Endothelial cell (in vitro differentiated cells): ENCODE data around the gene PPT1. TPM values are rescaled to one million over a fixed set of nuclear protein-coding genes. Genes with fewer than 3 reads are reported as not detected.

Experiments used
- DNase-seq: peaks from one replicate; pipeline ENCODE4 v3.0.0; 2021; ENCODE audit warnings: low spot score
- H3K27ac Mint-ChIP-seq: one replicate; pipeline ENCODE4 v1.8.0; 2021; ENCODE audit warnings: mixed read lengths, inconsistent platforms; ENCODE audit not compliant: unreplicated experiment
- H3K27me3 Mint-ChIP-seq: one replicate; pipeline ENCODE4 v1.8.0; 2021; ENCODE audit warnings: mild to moderate bottlenecking, moderate library complexity, mixed read lengths, inconsistent platforms; ENCODE audit not compliant: unreplicated experiment
- H3K36me3 Mint-ChIP-seq: one replicate; pipeline ENCODE4 v1.8.0; 2021; ENCODE audit warnings: mild to moderate bottlenecking, low read depth, mixed read lengths, inconsistent platforms; ENCODE audit not compliant: unreplicated experiment
- H3K4me1 Mint-ChIP-seq: one replicate; pipeline ENCODE4 v1.8.0; 2021; ENCODE audit warnings: mild to moderate bottlenecking, mixed read lengths, inconsistent platforms; ENCODE audit not compliant: unreplicated experiment
- H3K4me3 Mint-ChIP-seq: one replicate; pipeline ENCODE4 v1.8.0; 2021; ENCODE audit warnings: mild to moderate bottlenecking, mixed read lengths, inconsistent platforms; ENCODE audit not compliant: unreplicated experiment
- H3K9me3 Mint-ChIP-seq: one replicate; pipeline ENCODE4 v1.8.0; 2021; ENCODE audit warnings: mixed read lengths, inconsistent platforms; ENCODE audit not compliant: unreplicated experiment
- total RNA-seq: library from RNA; stranded (reverse); fragmentation: NEBNext Ultra II Directional; extraction: Animal tissue kit (Norgen Biotek cat#: 25700); gene quantifications from one replicate; pipeline ENCODE4 v1.2.1, GENCODE V29; 2021; ENCODE audit not compliant: unreplicated experiment
- TF ChIP-seq, protein P1 (sequence below): fragments of 200-600 bp; sonication (generic); IDR thresholded peaks from one replicate; pipeline ENCODE4 v1.5.0; 2021; ENCODE audit warnings: antibody characterized with exemption; ENCODE audit not compliant: unreplicated experiment

Gene PPT1
- total RNA-seq, 1 donor from 2014 or later, result 52.7 TPM

DNA sequence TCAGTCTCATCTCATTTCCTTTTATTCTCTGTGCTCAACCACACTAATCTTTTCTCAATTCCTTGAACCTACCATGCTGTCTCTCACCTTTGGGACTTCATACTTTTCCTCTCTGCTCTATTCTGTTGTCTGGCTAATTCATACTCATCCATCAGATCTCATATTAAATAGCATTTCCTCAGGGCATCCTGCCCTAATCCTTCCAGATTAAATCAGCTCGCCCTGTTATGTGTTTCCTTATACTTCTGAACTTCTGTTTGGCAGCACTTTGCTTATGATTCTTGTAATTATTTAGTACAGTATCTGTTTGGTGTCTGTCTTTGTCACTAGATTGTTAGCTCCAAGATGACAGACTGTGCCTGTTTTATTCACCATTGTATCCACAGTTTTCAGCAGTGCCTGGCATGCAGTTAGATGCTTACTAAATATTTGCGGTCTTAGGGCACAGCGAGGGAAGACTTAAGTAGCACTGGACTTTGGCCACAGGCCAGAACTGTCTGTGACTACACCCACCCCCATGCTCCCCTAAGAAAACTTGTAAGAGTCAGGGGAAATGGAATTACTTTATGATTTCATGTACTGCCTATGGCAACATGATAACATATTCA, 66.4 kb downstream of the PPT1 start:
- DNase-seq, result no peak
- Mint-ChIP-seq H3K27me3 (peaks cover 4% of the 10 kb centered on the region), H3K4me1 (peaks cover 13% of the 10 kb centered on the region), H3K9me3 (no peaks in the 10 kb centered on the region), H3K36me3 (no peaks in the 10 kb centered on the region), H3K27ac (no peak overlapping the region), H3K4me3 (no peak overlapping the region)
- TF ChIP-seq, protein P1, sequence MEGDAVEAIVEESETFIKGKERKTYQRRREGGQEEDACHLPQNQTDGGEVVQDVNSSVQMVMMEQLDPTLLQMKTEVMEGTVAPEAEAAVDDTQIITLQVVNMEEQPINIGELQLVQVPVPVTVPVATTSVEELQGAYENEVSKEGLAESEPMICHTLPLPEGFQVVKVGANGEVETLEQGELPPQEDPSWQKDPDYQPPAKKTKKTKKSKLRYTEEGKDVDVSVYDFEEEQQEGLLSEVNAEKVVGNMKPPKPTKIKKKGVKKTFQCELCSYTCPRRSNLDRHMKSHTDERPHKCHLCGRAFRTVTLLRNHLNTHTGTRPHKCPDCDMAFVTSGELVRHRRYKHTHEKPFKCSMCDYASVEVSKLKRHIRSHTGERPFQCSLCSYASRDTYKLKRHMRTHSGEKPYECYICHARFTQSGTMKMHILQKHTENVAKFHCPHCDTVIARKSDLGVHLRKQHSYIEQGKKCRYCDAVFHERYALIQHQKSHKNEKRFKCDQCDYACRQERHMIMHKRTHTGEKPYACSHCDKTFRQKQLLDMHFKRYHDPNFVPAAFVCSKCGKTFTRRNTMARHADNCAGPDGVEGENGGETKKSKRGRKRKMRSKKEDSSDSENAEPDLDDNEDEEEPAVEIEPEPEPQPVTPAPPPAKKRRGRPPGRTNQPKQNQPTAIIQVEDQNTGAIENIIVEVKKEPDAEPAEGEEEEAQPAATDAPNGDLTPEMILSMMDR, result no peak

- Mint-ChIP-seq H3K27me3 (peaks cover 4% of the 10 kb centered on the region), H3K4me1 (peaks cover 10% of the 10 kb centered on the region), H3K27ac (no peak overlapping the region), H3K9me3 (no peaks in the 10 kb centered on the region), H3K36me3 (no peaks in the 10 kb centered on the region), H3K4me3 (no peak overlapping the region)
- TF ChIP-seq, protein P1, result no peak
- no peak for DNase-seq
Observed at GRCh38 chr1:40029608-40030007, 67.4 kb downstream of the PPT1 start.

DNA sequence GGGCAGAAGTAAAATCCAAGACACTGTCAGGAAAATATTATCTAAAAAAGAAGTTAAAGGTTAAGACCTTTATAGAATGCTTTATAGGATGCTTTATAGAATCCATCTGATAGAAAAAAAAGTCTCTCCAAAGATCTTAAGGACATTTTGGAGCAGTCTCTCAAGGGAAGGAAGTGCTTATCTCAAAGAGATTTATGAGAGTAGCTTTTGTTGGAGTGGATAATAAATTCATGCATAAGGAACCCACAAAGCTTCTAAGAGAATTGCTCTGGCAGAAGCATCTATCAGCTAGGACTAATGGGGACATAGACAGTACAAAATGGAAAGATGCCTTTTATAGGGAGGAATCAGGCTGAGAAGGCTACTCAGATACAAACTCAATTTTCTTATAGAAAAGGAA, 69.4 kb downstream of the PPT1 start:
- no peak overlapping the region for H3K27ac Mint-ChIP-seq
- H3K4me3 Mint-ChIP-seq, result no peak overlapping the region
- H3K36me3 Mint-ChIP-seq, result no peaks in the 10 kb centered on the region
- DNase-seq, result no peak
- H3K27me3 Mint-ChIP-seq, result peaks cover 4% of the 10 kb centered on the region
- H3K4me1 Mint-ChIP-seq, result peaks cover 10% of the 10 kb centered on the region
- TF ChIP-seq, protein P1, result no peak
- no peaks in the 10 kb centered on the region for H3K9me3 Mint-ChIP-seq

DNA sequence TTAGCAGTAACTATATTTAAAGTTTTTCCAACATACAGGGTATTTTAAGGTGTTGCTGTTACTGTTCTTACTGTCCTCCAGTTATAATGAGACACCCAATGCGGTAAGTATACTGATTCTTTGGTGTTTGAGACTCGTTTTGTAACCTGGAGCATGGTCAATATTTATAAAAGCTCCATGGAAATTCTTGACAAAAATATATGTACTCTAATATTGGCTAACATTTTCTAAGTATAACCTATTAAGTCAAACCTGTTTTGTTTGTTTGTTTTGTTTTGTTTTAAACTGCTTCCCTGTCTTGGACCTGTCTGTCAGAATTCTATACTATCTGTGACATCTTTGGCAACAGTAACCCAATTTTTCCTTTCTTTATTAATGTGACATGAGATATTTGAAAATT, 72.4 kb downstream of the PPT1 start:
- Mint-ChIP-seq H3K27ac (no peak overlapping the region), H3K9me3 (no peaks in the 10 kb centered on the region), H3K4me3 (no peak overlapping the region)

DNA sequence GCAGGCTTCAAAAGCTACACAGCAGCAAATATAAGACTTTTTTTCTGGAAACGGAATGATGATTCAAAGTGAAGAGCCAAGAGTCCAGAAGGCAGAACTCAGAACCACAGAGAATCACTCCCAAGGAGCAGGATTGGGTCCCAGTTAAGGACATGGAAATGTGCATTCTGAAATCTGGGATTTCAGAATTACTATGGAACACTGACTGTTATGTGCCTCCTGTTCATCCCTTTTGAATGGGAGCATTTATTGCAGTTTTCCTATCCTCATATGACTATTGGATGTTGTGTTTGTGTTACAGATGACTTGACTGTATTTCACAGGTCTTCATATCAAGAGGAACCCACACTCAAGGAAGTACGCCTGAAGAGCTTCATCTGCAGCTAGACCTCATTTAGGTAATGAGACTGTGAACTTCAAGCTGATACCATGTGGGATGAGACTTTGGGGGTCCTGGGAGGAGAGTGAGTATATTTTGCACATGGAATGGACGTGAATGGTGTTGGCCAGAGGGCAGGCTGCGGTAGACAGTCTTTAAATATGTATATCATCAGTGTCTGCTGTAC, 73.6 kb downstream of the PPT1 start:
- Mint-ChIP-seq H3K4me1 (no peaks in the 10 kb centered on the region), H3K9me3 (no peaks in the 10 kb centered on the region), H3K4me3 (no peak overlapping the region), H3K27ac (no peak overlapping the region), H3K36me3 (no peaks in the 10 kb centered on the region), H3K27me3 (peaks cover 4% of the 10 kb centered on the region)
- TF ChIP-seq, protein P1, result no peak
- DNase-seq, result no peak

More for the DNA sequence above, 72.4 kb downstream of the PPT1 start:
- DNase-seq, result no peak
- TF ChIP-seq, protein P1, result no peak
- Mint-ChIP-seq H3K27me3 (peaks cover 4% of the 10 kb centered on the region), H3K4me1 (peaks cover 3% of the 10 kb centered on the region), H3K36me3 (no peaks in the 10 kb centered on the region)
